GM15510 (cell line): ENCODE measurements around the gene SEMA6B.

Source experiments
- POLR2A ChIP-seq: IDR thresholded peaks from 3 replicates; pipeline ENCODE4 v1.6.1; 2011; ENCODE audit warnings: borderline replicate concordance; ENCODE audit not compliant: insufficient read length; ENCODE audit errors: extremely low read depth

The SEMA6B gene

GRCh38 chr19:4580961-4581665 is 21.6 kb upstream of the SEMA6B start:
- TF ChIP-seq POLR2A, result no peak

DNA sequence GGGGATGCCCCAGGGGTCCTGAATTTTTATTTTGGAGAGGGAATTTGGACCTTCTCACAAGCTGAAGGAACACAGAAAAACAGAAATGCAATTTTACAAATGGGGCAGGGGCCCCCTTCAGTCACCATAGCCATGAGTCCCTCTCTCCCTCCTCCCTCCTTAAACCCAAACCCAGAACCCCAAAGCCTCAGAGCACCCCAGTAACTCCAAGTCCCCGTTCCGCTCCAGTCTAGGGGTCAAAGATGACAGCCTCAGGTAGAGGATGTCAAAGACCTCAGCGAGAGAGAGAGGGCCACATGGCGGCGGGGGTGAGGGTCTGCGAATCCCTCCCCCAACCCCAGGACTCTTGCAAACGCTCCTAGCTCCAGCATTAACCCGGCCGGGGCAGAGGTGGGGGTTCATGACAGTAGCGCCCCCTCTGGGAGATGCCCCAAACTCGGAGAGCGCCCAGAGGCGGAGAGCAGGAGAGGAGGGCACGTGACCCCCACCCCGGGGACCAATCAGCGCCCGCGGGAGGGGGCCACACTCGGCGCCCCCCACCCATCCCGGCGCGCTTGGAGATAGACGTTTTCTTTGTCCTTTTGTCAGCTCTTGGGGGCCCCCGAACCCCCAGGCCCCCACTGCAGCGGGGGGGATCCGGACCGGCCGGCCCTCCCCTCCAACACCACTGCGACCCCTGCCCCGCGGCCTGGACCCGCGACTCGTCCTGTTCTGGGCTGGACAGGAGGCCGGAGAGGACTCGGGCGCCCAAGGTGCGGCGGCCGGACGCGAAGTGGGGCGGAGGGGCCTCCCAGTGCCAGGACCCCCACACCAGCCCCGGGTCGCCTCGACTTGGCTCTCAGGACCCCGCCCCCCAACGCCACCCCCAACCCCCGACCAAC is 20.8 kb upstream of the SEMA6B start:
- no peak for TF ChIP-seq POLR2A

- TF ChIP-seq POLR2A, result no peak
These were observed 19.9 kb upstream of the SEMA6B start for GRCh38 chr19:4579389-4579788.

DNA sequence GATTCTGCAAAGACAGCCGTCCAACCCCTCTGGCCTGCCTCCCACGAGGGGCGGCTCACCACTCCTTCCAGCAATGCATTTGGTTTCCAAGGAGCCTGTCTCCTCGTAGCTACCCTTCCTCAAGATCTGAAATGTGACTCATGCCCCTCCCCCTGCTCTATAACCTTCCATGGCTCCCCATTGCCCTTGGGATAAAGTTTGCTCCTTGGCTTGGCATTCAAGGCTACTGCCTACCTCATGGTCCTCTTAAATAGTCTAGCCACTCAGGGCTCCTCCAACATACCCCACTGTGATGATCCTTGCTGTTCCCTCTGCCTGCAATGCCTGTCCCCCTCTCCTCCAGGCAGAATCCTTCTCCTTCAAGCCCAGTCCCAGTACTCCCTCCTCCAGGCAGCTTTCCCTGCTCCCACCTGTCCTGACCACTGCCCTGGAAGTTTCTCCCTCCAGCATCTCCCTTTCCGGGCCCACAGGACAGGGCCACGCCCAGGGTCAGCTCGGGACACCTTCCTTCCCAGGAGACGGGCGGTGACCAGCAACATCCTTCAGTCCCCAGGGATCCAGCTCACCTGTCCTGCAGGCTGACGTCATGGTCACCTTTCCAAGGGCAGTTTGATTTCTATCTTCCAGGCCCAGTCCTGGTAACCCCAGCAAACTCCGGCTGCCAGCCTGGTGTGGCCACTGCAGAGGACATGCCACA is 19.2 kb upstream of the SEMA6B start:
- TF ChIP-seq POLR2A, result no peak

DNA sequence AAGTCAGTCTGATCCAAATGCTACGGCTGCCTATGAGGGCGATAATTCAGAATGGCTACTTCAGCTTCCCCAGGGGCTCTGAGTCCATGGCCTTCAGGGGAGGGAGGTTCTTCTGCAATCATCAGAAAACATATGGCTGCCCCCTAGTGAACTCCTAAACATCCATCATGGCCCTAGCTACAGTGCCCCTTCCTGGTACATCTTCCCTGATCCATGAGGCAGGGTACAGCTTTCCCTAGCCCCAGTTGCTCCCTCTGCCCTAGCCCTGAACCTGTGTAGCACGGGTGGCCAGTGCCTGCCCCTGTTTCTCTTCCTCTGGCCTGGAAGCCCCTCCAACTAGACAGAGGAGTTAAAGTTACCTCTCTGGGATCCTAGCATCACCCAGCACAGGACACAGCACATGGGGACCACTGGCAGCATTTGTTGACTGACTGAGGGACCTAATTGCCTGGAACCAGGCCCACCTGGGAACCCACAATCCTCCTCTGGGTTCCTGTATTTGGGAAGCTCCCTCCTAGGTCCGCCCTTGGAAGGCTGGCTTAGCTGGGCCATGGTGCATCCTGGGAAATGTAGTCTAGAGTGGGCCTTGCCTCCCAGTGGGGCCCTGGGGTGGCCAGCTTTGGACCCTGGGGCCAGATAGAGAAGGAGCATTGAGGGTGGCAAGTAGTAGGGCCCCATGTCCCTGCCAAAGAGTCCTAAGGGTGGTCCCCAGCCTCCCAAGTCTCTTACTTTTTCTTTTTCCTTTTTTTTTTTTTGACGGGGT is 17.7 kb upstream of the SEMA6B start:
- TF ChIP-seq POLR2A, result no peak

- TF ChIP-seq POLR2A, result no peak
These were observed 16.8 kb upstream of the SEMA6B start for GRCh38 chr19:4576016-4576933.

DNA sequence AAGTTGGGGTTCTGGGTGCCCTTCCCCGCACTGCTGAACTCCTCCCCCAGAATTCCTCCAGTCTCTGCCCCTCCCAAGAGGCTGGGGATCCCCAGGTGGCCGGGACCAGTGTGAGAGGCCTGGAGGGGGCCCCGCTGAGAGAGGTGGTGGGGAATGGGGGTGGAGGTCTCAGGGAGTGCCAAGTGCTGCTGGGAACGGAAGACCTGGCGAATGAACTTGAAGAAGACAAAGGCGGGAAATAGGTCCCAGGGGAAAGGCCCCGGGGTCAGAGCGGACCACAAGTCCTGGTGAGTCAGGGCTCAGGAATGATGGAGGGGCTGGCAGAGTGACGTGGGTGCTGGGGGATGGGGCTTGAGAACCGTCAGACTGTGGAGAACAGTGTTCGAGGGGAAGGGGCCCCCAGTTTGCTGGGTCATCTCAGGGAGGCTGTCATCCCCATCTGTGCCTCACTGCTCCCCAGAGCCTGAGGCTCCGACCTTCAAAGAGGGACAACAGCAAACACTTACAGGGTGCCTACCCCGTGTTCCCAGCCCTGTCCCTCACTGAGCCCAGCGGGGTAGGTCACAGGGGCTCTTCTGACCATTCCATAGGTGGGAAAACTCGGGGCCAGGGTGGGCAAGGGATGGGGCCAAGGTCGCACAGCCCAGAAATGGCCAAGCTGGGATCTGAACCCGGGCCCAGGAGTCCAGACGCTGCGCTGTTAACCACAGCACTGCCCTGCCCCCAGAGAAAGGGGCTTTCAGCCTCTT is 16.0 kb upstream of the SEMA6B start:
- no peak for TF ChIP-seq POLR2A

DNA sequence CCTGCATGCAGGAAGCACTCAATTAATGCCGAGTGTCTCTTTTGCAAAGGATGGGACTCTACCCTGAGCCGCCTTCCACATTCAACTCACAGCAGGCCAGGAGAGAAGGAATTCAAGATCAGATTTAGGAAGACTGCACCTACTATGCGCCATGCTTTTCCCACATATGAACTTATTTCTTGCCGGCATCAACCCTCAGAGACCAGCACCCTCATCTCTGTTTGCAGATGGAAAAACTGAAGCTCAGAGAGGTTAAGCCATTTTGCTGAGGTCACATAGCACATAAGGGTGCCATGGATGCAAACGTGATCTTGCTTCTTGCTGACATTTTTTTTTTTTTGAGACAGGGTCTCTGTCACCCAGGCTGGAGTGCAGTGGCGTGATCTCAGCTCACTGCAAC is 14.2 kb upstream of the SEMA6B start:
- no peak for TF ChIP-seq POLR2A

GRCh38 chr19:4571305-4571917 is 11.9 kb upstream of the SEMA6B start:
- no peak for TF ChIP-seq POLR2A

- TF ChIP-seq POLR2A, result no peak
These were observed 11.4 kb upstream of the SEMA6B start for GRCh38 chr19:4570916-4571304.

DNA sequence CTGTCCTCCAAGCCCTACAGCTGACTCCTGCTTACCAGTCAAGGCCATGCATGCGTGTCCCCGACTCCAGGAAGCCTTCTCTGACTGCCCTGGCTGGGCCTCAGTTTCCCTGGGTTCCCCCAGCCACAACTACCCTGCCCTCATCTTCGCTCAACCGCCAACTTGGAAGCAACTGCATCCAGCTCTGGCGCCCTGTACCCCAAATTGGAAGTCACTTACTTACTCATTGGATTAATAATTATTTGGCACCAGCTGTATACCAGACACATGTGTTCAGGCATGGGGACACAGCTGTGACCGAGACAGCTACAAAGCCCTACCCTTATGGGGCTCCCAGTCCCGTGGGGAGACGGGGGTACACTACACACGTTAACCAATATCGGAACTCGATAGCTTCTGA is 10.9 kb upstream of the SEMA6B start:
- TF ChIP-seq POLR2A, result no peak

- no peak for TF ChIP-seq POLR2A
These were observed 9.4 kb upstream of the SEMA6B start for GRCh38 chr19:4568886-4569285.

- TF ChIP-seq POLR2A, result no peak
These were observed 8.1 kb upstream of the SEMA6B start for GRCh38 chr19:4567584-4568071.

DNA sequence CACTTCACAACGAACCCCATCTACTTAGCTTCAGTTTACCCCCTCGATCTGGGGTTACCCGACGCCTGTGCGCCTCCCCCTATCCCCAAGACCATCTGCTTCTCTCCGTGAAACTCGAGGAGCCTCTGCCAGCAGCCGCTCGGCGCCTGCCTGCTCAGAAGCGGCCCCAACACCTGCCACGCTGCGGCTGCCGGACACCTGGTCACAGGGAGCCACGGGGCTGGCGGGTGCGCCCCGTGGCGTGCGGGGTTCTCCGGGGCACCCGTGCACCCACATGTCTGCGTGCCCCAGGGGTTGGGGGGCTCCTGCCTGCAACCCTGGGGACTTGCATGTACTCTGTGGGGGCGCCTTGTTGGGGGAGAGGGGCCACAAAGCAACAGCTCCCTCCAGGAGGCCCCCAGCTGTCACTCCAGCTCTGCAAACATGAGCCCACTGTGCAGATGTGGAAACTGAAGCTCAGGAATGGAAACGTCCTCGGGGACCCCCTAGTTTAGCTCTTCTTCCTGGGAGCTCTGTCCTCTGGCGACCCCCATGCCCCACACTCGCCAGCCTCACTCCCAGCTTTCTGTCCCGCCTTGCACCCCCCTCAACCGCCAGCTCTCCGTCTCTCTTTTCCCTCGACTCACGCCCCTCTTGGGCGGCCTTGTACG is 7.0 kb upstream of the SEMA6B start:
- no peak for TF ChIP-seq POLR2A
